Trophoblast cell (in vitro differentiated cells and primary cell): ENCODE measurements around the gene TEF.
A peak's percentile ranks its signal among the peaks of the same experiment; 100 is the strongest.

ENCODE experiments used
- DNase-seq, 2 donors: peaks; one replicate each; pipeline ENCODE4 v3.0.0-alpha.2; 2016
- H2AFZ ChIP-seq: 2 replicates; pipeline ENCODE4 v1.6.1; 2013; ENCODE audit warnings: low read length, moderate library complexity, mild to moderate bottlenecking; ENCODE audit not compliant: insufficient read depth, poor library complexity
- H2AK5ac ChIP-seq: 2 replicates; pipeline ENCODE4 v1.6.1; 2013; ENCODE audit warnings: mild to moderate bottlenecking, low read length
- H2BK120ac ChIP-seq: 2 replicates; pipeline ENCODE4 v1.6.1; 2013; ENCODE audit warnings: low read length, mild to moderate bottlenecking, moderate library complexity; ENCODE audit not compliant: insufficient read depth, poor library complexity
- H2BK12ac ChIP-seq: 2 replicates; pipeline ENCODE4 v1.6.1; 2013; ENCODE audit warnings: mild to moderate bottlenecking, low read length, moderate library complexity
- H2BK5ac ChIP-seq: 2 replicates; pipeline ENCODE4 v1.6.1; 2013; ENCODE audit warnings: low read length, low read depth, moderate library complexity, mild to moderate bottlenecking; ENCODE audit not compliant: poor library complexity
- H3K14ac ChIP-seq: 2 replicates; pipeline ENCODE4 v1.6.1; 2013; ENCODE audit warnings: mild to moderate bottlenecking, low read length
- H3K18ac ChIP-seq: 2 replicates; pipeline ENCODE4 v1.6.1; 2013; ENCODE audit warnings: mild to moderate bottlenecking, low read length
- H3K23ac ChIP-seq: 2 replicates; pipeline ENCODE4 v1.6.1; 2013; ENCODE audit warnings: low read length
- H3K27ac ChIP-seq: 2 replicates; pipeline ENCODE4 v1.5.1; 2013; ENCODE audit warnings: low read depth, mild to moderate bottlenecking, inconsistent platforms, low read length, moderate library complexity
- H3K27me3 ChIP-seq: 2 replicates; pipeline ENCODE4 v1.6.1; 2013; ENCODE audit warnings: inconsistent platforms, mild to moderate bottlenecking, low read length, moderate library complexity; ENCODE audit not compliant: insufficient read depth
- H3K36me3 ChIP-seq, 2 experiments: 1 replicate in 1 of 2; 2 replicates in 1 of 2; pipeline ENCODE4 v1.6.1; 2013; ENCODE audit warnings: low read length in 2 of 2, mild to moderate bottlenecking in 2 of 2, moderate library complexity in 1 of 2; ENCODE audit not compliant: insufficient read depth in 2 of 2, control insufficient read depth in 1 of 2
- H3K4ac ChIP-seq: 2 replicates; pipeline ENCODE4 v1.6.1; 2013; ENCODE audit warnings: low read depth, mild to moderate bottlenecking, low read length, moderate library complexity
- H3K4me1 ChIP-seq, 2 experiments: 1 replicate in 1 of 2; 2 replicates in 1 of 2; pipeline ENCODE4 v1.6.1; 2013; ENCODE audit warnings: low read length in 2 of 2, mild to moderate bottlenecking in 2 of 2, moderate library complexity in 1 of 2; ENCODE audit not compliant: insufficient read depth in 2 of 2, control insufficient read depth in 1 of 2
- H3K4me2 ChIP-seq: 2 replicates; pipeline ENCODE4 v1.6.1; 2013; ENCODE audit warnings: inconsistent platforms, mild to moderate bottlenecking, low read length, moderate library complexity
- H3K4me3 ChIP-seq: 2 replicates; pipeline ENCODE4 v1.5.1; 2013; ENCODE audit warnings: mild to moderate bottlenecking, low read depth, low read length, inconsistent platforms
- H3K79me1 ChIP-seq: one replicate; pipeline ENCODE4 v1.6.1; 2013; ENCODE audit warnings: low read length
- H3K79me2 ChIP-seq: 2 replicates; pipeline ENCODE4 v1.6.1; 2013; ENCODE audit warnings: low read length, mild to moderate bottlenecking; ENCODE audit not compliant: control insufficient read depth, insufficient read depth, poor library complexity
- H3K9ac ChIP-seq: 2 replicates; pipeline ENCODE4 v1.6.1; 2013; ENCODE audit warnings: mild to moderate bottlenecking, low read length
- H3K9me3 ChIP-seq: 2 replicates; pipeline ENCODE4 v1.6.1; 2013; ENCODE audit warnings: low read depth, mild to moderate bottlenecking, control low read depth, inconsistent platforms, low read length; ENCODE audit not compliant: insufficient read depth
- H4K12ac ChIP-seq: 2 replicates; pipeline ENCODE4 v1.6.1; 2013; ENCODE audit warnings: low read depth, mild to moderate bottlenecking, low read length, moderate library complexity
- H4K8ac ChIP-seq: 2 replicates; pipeline ENCODE4 v1.6.1; 2013; ENCODE audit warnings: low read depth, mild to moderate bottlenecking, low read length, moderate library complexity
- H4K91ac ChIP-seq: one replicate; pipeline ENCODE4 v1.6.1; 2013; ENCODE audit warnings: low read depth, mild to moderate bottlenecking, low read length, moderate library complexity
- WGBS: extraction: QIAGEN DNeasy Blood & Tissue Kit; methylation state at CpG from one replicate; pipeline ENCODE4 v1.1.7; 2013; ENCODE audit warnings: missing lambda C conversion rate; ENCODE audit not compliant: insufficient read length, insufficient coverage; ENCODE audit errors: extremely low coverage; 5-methylcytosine and 5-hydroxymethylcytosine counted together

TEF gene

GRCh38 chr22:41382098-41382578, 396 bp downstream of the TEF start:
- Histone ChIP-seq H3K14ac (peak overlapping the region; percentile 88), H2AFZ (peak overlapping the region; percentile 91), H3K79me1 (peaks cover 9% of the 10 kb centered on the region), H2BK120ac (peak overlapping the region; percentile 75), H3K4ac (peak overlapping the region; percentile 82), H4K12ac (peak overlapping the region; percentile 81), H3K4me1 (peaks cover 8 to 14% of the 10 kb centered on the region in 2 experiments), H2BK12ac (no peak overlapping the region), H3K4me2 (peak overlapping the region; percentile 70), H4K8ac (peak overlapping the region; percentile 92), H3K18ac (peak overlapping the region; percentile 83), H2AK5ac (no peak overlapping the region), H3K79me2 (peaks cover 2% of the 10 kb centered on the region), H4K91ac (peak overlapping the region; percentile 92), H2BK5ac (peak overlapping the region; percentile 68), H3K9ac (no peak overlapping the region), H3K23ac (no peak overlapping the region), H3K9me3 (no peaks in the 10 kb centered on the region), H3K27ac (no peak overlapping the region), H3K27me3 (no peaks in the 10 kb centered on the region), H3K4me3 (peak overlapping the region; percentile 75), H3K36me3 (no peaks in the 10 kb centered on the region)
- peak; percentile 25 to 38 for DNase-seq
- WGBS, result no CpG with 5 or more reads among the region's 35 CpGs

- Histone ChIP-seq H3K27ac (no peak overlapping the region), H2BK120ac (no peak overlapping the region), H3K36me3 (peaks cover 2 to 3% of the 10 kb centered on the region in 2 experiments), H4K91ac (no peak overlapping the region), H4K12ac (peak overlapping the region; percentile 54), H3K9me3 (no peaks in the 10 kb centered on the region), H2AFZ (peak overlapping the region; percentile 91), H2BK12ac (no peak overlapping the region), H3K23ac (no peak overlapping the region), H2BK5ac (no peak overlapping the region), H3K18ac (no peak overlapping the region), H3K4me3 (no peak overlapping the region), H4K8ac (no peak overlapping the region), H3K4me1 (peaks cover 8 to 14% of the 10 kb centered on the region in 2 experiments), H3K9ac (no peak overlapping the region), H3K4me2 (peak overlapping the region; percentile 70), H3K79me2 (peaks cover 2% of the 10 kb centered on the region), H3K79me1 (peaks cover 9% of the 10 kb centered on the region), H3K27me3 (no peaks in the 10 kb centered on the region), H3K14ac (no peak overlapping the region), H3K4ac (no peak overlapping the region), H2AK5ac (no peak overlapping the region)
- no peak for DNase-seq
- no CpG with 5 or more reads among the region's 19 CpGs for WGBS
Measured at GRCh38 chr22:41382610-41383009, 868 bp downstream of the TEF start.

GRCh38 chr22:41383085-41383484, 1.3 kb downstream of the TEF start:
- H4K91ac ChIP-seq, result no peak overlapping the region
- H4K12ac ChIP-seq, result no peak overlapping the region
- H3K9me3 ChIP-seq, result no peaks in the 10 kb centered on the region
- no peak overlapping the region for H3K14ac ChIP-seq
- H3K23ac ChIP-seq, result no peak overlapping the region
- H3K4me3 ChIP-seq, result no peak overlapping the region
- H3K18ac ChIP-seq, result no peak overlapping the region
- H3K27me3 ChIP-seq, result no peaks in the 10 kb centered on the region
- H2AK5ac ChIP-seq, result no peak overlapping the region
- DNase-seq, result no peak
- H3K4me1 ChIP-seq, result peaks cover 8 to 14% of the 10 kb centered on the region in 2 experiments
- no CpG with 5 or more reads among the region's 5 CpGs for WGBS
- no peak overlapping the region for H2AFZ ChIP-seq
- no peak overlapping the region for H2BK5ac ChIP-seq
- peaks cover 2 to 4% of the 10 kb centered on the region in 2 experiments for H3K36me3 ChIP-seq
- no peak overlapping the region for H3K4ac ChIP-seq
- peaks cover 2% of the 10 kb centered on the region for H3K79me2 ChIP-seq
- no peak overlapping the region for H3K27ac ChIP-seq
- peaks cover 9% of the 10 kb centered on the region for H3K79me1 ChIP-seq
- H3K4me2 ChIP-seq, result no peak overlapping the region
- H2BK12ac ChIP-seq, result no peak overlapping the region
- H2BK120ac ChIP-seq, result no peak overlapping the region
- H4K8ac ChIP-seq, result no peak overlapping the region
- no peak overlapping the region for H3K9ac ChIP-seq

GRCh38 chr22:41384128-41384527, 2.4 kb downstream of the TEF start:
- no peak for DNase-seq
- Histone ChIP-seq H3K36me3 (peaks cover 2 to 7% of the 10 kb centered on the region in 2 experiments), H3K4ac (no peak overlapping the region), H4K8ac (no peak overlapping the region), H3K4me2 (no peak overlapping the region), H3K9me3 (no peaks in the 10 kb centered on the region), H4K12ac (no peak overlapping the region), H3K27me3 (no peaks in the 10 kb centered on the region), H3K18ac (no peak overlapping the region), H4K91ac (no peak overlapping the region), H3K14ac (no peak overlapping the region), H3K79me2 (peaks cover 2% of the 10 kb centered on the region), H3K79me1 (peaks cover 9% of the 10 kb centered on the region), H2BK12ac (no peak overlapping the region), H2AK5ac (no peak overlapping the region), H3K27ac (no peak overlapping the region), H3K4me3 (no peak overlapping the region), H3K23ac (no peak overlapping the region), H3K4me1 (peaks cover 8 to 14% of the 10 kb centered on the region in 2 experiments), H2BK5ac (no peak overlapping the region), H3K9ac (no peak overlapping the region), H2BK120ac (no peak overlapping the region), H2AFZ (no peak overlapping the region)
